ENCODE data around the gene PDZRN4. TPM values are rescaled to one million over a fixed set of nuclear protein-coding genes. Genes with fewer than 3 reads are reported as not detected.
"Not testable (repeated sequence)": the region's sequence is repeated elsewhere in the genome, so short reads cannot be mapped to it uniquely, and the experiment has no call there.

Gene PDZRN4
- total RNA-seq, 1 donor from 2014 or later = 0.14 TPM

DNA sequence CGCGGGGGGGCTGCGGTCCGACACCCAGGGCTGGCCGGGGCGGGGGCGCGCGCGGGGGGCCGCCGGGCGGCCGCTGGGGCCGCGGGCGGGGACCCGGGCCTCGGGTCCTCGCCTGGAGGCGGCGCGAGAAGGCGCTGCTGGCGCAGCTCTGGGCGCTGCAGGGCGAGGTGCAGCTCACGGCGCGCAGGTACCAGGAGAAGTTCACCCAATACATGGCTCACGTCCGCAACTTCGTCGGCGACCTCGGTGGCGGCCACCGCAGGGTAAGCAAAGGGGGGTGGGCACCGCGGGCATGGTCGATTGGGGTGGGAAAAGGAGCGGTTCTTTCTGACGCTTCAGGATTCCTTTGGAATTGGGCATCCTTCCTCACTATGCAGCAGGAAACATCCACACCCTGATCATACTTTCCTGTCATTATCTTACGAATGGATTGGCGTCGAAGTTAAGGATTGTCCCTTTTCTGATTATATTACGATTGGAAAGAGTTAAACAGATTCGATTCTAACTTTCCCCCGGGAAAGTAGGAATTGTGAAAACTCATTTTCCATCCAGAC lies 798 bp downstream of the PDZRN4 start:
- Histone ChIP-seq H3K27ac (replicated peaks) (no peak overlapping the region), H3K4me3 (peak overlapping the region; percentile 57), H3K27me3 (ENCODE audit: low read depth) (peaks cover 72% of the 10 kb centered on the region), H3K36me3 (no peaks in the 10 kb centered on the region), H3K4me1 (peaks cover 23% of the 10 kb centered on the region), H3K9me3 (replicated peaks) (no peaks in the 10 kb centered on the region)
- intact Hi-C loops (cut with micrococcal nuclease) = no loop called here
- TF ChIP-seq, protein P1, sequence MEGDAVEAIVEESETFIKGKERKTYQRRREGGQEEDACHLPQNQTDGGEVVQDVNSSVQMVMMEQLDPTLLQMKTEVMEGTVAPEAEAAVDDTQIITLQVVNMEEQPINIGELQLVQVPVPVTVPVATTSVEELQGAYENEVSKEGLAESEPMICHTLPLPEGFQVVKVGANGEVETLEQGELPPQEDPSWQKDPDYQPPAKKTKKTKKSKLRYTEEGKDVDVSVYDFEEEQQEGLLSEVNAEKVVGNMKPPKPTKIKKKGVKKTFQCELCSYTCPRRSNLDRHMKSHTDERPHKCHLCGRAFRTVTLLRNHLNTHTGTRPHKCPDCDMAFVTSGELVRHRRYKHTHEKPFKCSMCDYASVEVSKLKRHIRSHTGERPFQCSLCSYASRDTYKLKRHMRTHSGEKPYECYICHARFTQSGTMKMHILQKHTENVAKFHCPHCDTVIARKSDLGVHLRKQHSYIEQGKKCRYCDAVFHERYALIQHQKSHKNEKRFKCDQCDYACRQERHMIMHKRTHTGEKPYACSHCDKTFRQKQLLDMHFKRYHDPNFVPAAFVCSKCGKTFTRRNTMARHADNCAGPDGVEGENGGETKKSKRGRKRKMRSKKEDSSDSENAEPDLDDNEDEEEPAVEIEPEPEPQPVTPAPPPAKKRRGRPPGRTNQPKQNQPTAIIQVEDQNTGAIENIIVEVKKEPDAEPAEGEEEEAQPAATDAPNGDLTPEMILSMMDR (IDR thresholded peaks at IDR 0.05; ENCODE audit: borderline replicate concordance) = no peak
- no peak for DNase-seq

DNA sequence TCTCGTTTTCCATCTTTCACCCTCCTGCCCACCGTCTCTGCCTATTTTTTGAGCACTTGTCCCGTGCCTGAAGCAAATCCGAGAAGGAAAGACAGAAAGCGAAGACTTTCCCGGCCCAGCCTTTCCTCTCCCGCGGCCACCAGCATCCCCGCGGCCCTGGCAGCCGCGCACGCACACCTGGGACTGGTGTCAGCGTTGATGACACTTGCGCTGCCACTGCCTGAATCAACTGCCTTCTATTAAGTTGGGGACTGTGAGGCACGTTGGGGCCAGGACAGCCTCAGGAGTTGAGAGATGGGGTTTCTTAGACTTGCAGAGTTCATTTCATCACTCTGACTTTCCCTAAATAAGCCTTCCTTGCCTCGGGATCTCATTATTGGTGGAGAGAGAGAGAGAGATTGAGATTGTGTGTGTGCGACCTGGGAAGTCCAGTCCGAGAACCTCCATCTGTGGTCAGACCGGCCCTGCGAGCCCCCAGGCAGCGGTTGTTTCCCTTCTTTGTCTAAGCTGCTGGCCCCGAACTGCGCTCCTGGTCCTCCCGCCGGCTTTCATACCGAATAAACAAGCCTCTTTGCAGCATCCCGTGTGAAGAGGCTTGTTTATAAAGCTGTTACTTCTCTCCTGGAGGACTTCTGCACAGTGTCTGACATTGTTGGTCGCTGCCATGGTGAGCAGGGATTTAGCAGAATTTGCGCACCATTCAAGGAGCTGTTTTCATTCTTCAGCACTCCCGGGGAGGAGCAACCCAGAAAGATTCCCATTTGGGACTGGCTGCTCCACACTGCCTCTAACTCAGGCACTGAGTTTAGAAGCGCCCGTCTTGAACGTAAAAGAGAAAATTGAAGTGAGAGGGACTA lies 1.5 kb downstream of the PDZRN4 start:
- H3K4me1 ChIP-seq = peaks cover 23% of the 10 kb centered on the region
- H3K4me3 ChIP-seq = peak overlapping the region; percentile 57
- intact Hi-C loops (cut with micrococcal nuclease) = no loop called here
- H3K9me3 ChIP-seq (replicated peaks) = no peaks in the 10 kb centered on the region
- no peaks in the 10 kb centered on the region for H3K36me3 ChIP-seq
- H3K27me3 ChIP-seq (ENCODE audit: low read depth) = peaks cover 72% of the 10 kb centered on the region
- no peak for DNase-seq
- TF ChIP-seq, protein P1 (IDR thresholded peaks at IDR 0.05; ENCODE audit: borderline replicate concordance) = no peak
- no peak overlapping the region for H3K27ac ChIP-seq (replicated peaks)

DNA sequence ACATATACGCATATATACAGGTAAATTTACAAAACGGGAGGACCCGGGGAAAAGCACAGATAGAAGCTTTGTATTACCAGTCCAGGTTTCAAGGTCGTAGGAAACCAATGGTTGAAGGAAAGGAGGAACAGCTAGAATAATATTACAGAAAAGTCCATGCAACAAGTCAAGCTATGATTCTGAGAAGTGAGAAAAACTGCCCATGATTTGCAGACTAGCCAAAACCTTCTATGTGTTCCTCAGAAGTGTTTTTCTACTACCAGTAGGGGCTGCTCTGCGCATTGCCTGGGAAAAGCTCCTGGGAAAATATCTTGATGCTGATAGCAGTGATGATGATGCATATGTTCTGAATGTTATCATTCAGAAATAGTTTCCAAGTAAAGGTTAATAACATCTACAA lies 2.2 kb downstream of the PDZRN4 start:
- no peak overlapping the region for H3K27ac ChIP-seq (replicated peaks)
- intact Hi-C loops (cut with micrococcal nuclease) = no loop called here
- peaks cover 23% of the 10 kb centered on the region for H3K4me1 ChIP-seq
- peak overlapping the region; percentile 57 for H3K4me3 ChIP-seq
- no peaks in the 10 kb centered on the region for H3K9me3 ChIP-seq (replicated peaks)
- no peak for DNase-seq
- no peaks in the 10 kb centered on the region for H3K36me3 ChIP-seq
- peaks cover 66% of the 10 kb centered on the region for H3K27me3 ChIP-seq (ENCODE audit: low read depth)
- TF ChIP-seq, protein P1 (IDR thresholded peaks at IDR 0.05; ENCODE audit: borderline replicate concordance) = peak; percentile 36

DNA sequence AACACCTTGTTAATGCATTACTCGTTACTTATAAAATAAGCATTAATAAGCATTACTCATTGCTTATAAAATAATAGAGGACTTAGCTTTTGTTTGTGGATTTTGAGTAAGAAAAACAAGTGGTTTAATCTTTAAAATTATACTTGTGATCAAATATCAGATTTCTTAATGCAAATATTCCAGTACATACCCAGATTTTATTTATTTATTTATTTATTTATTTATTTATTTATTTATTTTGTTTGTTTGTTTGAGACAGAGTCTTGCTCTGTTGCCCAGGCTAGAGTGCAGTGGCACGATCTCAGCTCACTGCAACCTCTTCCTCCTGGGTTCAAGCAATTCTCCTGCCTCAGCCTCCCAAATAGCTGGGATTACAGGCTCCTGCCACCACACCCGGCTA lies 3.4 kb downstream of the PDZRN4 start:
- H3K36me3 ChIP-seq; H3K27ac ChIP-seq (replicated peaks); intact Hi-C loops (cut with micrococcal nuclease); H3K4me3 ChIP-seq; H3K9me3 ChIP-seq (replicated peaks); DNase-seq: not testable (repeated sequence)
- Histone ChIP-seq H3K27me3 (ENCODE audit: low read depth) (peaks cover 55% of the 10 kb centered on the region), H3K4me1 (peaks cover 23% of the 10 kb centered on the region)

DNA sequence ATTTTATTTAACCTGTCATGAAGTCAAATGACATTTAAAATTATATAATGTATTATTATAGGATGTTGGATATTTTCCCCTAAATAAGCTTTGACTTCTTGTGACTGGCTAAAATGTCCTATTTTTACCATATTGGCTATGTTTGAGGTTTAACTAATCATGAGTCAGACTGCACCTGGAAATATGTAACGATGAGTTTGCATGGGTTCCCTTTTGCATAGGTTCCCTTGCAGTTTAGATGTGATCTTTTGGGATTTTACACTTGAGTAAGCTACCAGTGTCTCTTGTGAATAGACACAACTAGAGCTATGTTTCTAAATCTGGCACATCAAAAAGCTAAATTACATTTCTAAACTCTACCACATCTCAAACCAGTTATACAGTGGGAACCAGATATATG lies 5.2 kb downstream of the PDZRN4 start:
- no peak for DNase-seq
- Histone ChIP-seq H3K27ac (replicated peaks) (no peak overlapping the region), H3K4me3 (no peak overlapping the region), H3K36me3 (no peaks in the 10 kb centered on the region), H3K27me3 (ENCODE audit: low read depth) (peaks cover 38% of the 10 kb centered on the region), H3K4me1 (peaks cover 18% of the 10 kb centered on the region), H3K9me3 (replicated peaks) (no peaks in the 10 kb centered on the region)
- intact Hi-C loops (cut with micrococcal nuclease) = no loop called here
- TF ChIP-seq, protein P1 (IDR thresholded peaks at IDR 0.05; ENCODE audit: borderline replicate concordance) = no peak

DNA sequence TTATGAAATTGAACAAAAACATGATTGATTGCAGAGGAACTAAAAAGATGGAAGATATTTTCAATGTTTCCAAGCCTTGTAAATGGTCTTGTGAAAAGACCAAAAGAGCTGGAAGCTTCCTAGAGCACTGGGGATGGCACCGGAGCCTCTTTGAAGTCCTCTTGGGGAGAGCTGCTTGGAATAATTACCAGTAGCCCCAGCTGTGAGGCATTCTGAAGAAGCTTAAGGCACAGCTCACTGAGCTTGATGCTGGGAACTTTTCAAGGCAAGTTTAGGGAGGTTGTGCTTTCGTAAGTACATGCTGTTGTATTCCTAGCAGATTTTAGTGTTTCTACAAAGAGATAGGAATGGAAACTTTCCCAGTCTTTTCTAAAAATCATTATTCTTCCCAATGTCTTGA lies 13.9 kb downstream of the PDZRN4 start:
- Histone ChIP-seq H3K4me1 (no peaks in the 10 kb centered on the region), H3K27ac (replicated peaks) (no peak overlapping the region), H3K9me3 (replicated peaks) (no peaks in the 10 kb centered on the region), H3K27me3 (ENCODE audit: low read depth) (no peaks in the 10 kb centered on the region), H3K4me3 (no peak overlapping the region), H3K36me3 (no peaks in the 10 kb centered on the region)
- DNase-seq = no peak
- TF ChIP-seq, protein P1 (IDR thresholded peaks at IDR 0.05; ENCODE audit: borderline replicate concordance) = no peak
- intact Hi-C loops (cut with micrococcal nuclease) = no loop called here

Data from left ventricle myocardium inferior (tissue), 1 donor.